22Rv1 (cell line): ENCODE data around the gene RPS6KC1.
"Not testable (repeated sequence)": the region's sequence is repeated elsewhere in the genome, so short reads cannot be mapped to it uniquely, and the experiment has no call there.

Experiments
- H3K27ac ChIP-seq: fragments of 450-650 bp; 2 replicates; pipeline ENCODE4 v1.5.1; 2017
- ZFX ChIP-seq: fragments of 450-650 bp; IDR thresholded peaks from 2 replicates; pipeline ENCODE4 v1.6.1; 2017; ENCODE audit warnings: antibody characterized with exemption, borderline replicate concordance
- TF ChIP-seq, protein P1 (sequence below): fragments of 450-650 bp; IDR thresholded peaks from 2 replicates; pipeline ENCODE4 v1.5.1; 2017; ENCODE audit warnings: mild to moderate bottlenecking

RPS6KC1 gene

DNA sequence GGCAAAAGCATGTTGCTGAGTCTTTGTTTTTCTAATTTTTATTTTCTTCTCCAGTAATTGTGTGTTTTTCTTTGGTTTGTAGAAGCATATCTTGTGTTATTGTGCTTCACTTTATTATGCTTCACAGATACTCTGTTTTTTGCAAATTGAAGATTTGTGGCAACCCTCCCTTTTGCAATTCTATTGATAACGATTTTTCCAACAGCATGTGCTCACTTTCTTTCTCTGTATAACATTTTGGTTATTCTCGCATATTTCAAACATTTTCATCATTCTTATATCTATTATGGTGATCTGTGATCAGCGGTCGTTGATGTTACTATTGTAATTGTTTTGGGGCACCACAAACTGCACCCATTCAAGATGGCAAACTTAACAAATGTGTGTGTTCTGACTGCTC lies 31.6 kb upstream of the RPS6KC1 start:
- no peak for TF ChIP-seq ZFX
- TF ChIP-seq, protein P1, sequence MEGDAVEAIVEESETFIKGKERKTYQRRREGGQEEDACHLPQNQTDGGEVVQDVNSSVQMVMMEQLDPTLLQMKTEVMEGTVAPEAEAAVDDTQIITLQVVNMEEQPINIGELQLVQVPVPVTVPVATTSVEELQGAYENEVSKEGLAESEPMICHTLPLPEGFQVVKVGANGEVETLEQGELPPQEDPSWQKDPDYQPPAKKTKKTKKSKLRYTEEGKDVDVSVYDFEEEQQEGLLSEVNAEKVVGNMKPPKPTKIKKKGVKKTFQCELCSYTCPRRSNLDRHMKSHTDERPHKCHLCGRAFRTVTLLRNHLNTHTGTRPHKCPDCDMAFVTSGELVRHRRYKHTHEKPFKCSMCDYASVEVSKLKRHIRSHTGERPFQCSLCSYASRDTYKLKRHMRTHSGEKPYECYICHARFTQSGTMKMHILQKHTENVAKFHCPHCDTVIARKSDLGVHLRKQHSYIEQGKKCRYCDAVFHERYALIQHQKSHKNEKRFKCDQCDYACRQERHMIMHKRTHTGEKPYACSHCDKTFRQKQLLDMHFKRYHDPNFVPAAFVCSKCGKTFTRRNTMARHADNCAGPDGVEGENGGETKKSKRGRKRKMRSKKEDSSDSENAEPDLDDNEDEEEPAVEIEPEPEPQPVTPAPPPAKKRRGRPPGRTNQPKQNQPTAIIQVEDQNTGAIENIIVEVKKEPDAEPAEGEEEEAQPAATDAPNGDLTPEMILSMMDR = no peak
- no peak overlapping the region for H3K27ac ChIP-seq

- no peak for TF ChIP-seq ZFX
- TF ChIP-seq, protein P1 = no peak
- no peak overlapping the region for H3K27ac ChIP-seq
Observed at GRCh38 chr1:213020016-213020415, 31.0 kb upstream of the RPS6KC1 start.

DNA sequence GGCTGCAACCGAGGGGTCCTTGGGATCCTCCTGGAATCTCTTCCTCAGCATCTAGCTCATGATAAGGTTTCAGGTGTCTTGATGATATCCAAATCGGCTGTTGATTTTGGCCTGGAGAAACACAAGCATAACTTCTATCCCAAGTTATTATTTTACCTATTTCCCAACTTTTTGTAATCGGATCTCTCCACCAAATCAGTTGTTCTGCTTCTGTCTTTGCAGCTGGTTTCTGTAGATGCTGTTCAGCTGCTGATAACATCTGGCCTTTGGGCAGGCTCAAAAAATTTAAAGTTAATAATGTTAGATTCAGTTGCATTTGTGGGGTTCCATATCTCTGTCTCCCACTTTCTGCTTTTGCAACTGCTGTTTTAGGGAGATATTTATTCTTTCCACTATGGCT lies 24.0 kb upstream of the RPS6KC1 start:
- not testable (repeated sequence) for H3K27ac ChIP-seq

GRCh38 chr1:213032651-213033050 lies 18.4 kb upstream of the RPS6KC1 start:
- TF ChIP-seq ZFX = no peak
- TF ChIP-seq, protein P1 = no peak

GRCh38 chr1:213034713-213035112 lies 16.3 kb upstream of the RPS6KC1 start:
- no peak for TF ChIP-seq ZFX
- TF ChIP-seq, protein P1 = no peak
- H3K27ac ChIP-seq = no peak overlapping the region

More at GRCh38 chr1:213032651-213033050, 18.4 kb upstream of the RPS6KC1 start:
- no peak overlapping the region for H3K27ac ChIP-seq

- no peak overlapping the region for H3K27ac ChIP-seq
- no peak for TF ChIP-seq ZFX
- TF ChIP-seq, protein P1 = no peak
Observed at GRCh38 chr1:213035573-213035972, 15.5 kb upstream of the RPS6KC1 start.

GRCh38 chr1:213041443-213041842 lies 9.6 kb upstream of the RPS6KC1 start:
- no peak for TF ChIP-seq ZFX
- TF ChIP-seq, protein P1 = no peak
- no peak overlapping the region for H3K27ac ChIP-seq

GRCh38 chr1:213045321-213046226 lies 5.5 kb upstream of the RPS6KC1 start:
- not testable (repeated sequence) for H3K27ac ChIP-seq
